Upper lobe of right lung (tissue), 1 donor: Measurements from ENCODE around the gene CLK1. TPM values are rescaled to one million over a fixed set of nuclear protein-coding genes. Genes with fewer than 3 reads are reported as not detected.
A peak's percentile ranks its signal among the peaks of the same experiment; 100 is the strongest.

ENCODE experiments used
- ATAC-seq: fragments of 200-7000 bp; cut with Tn5 transposase; one replicate; pipeline ENCODE4 v1.9.1; 2020; ENCODE audit warnings: mild to moderate bottlenecking, moderate library complexity
- DNase-seq: peaks from one replicate; pipeline ENCODE4 v3.0.0-alpha.2; 2020
- H3K27ac ChIP-seq: fragments of 200-600 bp; one replicate; pipeline ENCODE4 v1.8.0; 2022
- H3K27me3 ChIP-seq: fragments of 200-600 bp; one replicate; pipeline ENCODE4 v1.8.0; 2022; ENCODE audit warnings: mild to moderate bottlenecking
- H3K36me3 ChIP-seq: fragments of 200-600 bp; one replicate; pipeline ENCODE4 v1.8.0; 2022
- H3K4me1 ChIP-seq: fragments of 200-600 bp; one replicate; pipeline ENCODE4 v1.8.0; 2022
- H3K4me3 ChIP-seq: fragments of 200-600 bp; one replicate; pipeline ENCODE4 v1.8.0; 2022; ENCODE audit warnings: mild to moderate bottlenecking
- H3K9me3 ChIP-seq: fragments of 200-600 bp; one replicate; pipeline ENCODE4 v1.8.0; 2022
- intact Hi-C: fragments of 100-400 bp; cut with DNase I; formaldehyde crosslinking; loops from one replicate; pipeline ENCODE4 v1.11.0; 2022
- total RNA-seq: library from RNA; stranded (reverse); fragmentation: NEBNext Ultra II Directional; extraction: Animal tissue kit (Norgen Biotek cat#: 25700); gene quantifications from one replicate; pipeline ENCODE4 v1.2.1, GENCODE V29; 2021
- TF ChIP-seq, protein P1 (sequence below): fragments of 200-600 bp; IDR thresholded peaks from one replicate; pipeline ENCODE4 v1.8.0; 2022; ENCODE audit warnings: antibody characterized with exemption
- donor health status: DM: no; HTN: yes; CAD: no; lungs with severe emphysema.

The CLK1 gene
- total RNA-seq, 1 donor from 2014 or later = 108 TPM

DNA sequence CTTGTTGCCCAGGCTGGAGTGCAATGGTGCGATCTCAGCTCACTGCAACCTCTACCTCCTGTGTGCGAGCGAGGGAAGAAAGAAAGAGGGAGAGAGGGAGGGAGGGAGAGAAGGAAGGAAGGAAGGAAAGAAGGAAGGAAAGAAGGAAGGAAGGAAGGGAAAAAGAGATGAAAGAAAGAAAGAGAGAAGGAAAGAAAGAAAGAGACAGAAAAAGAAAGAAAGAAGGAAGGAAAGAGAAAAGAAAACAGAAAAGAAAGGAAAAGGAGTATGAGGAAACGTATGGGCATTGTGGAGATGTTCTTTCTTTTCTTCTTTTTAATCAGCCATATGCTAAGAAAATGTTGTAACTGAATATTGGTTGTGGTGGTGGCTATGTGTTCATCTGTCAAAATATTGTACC lies 16.5 kb downstream of the CLK1 start:
- H3K27me3 ChIP-seq = no peaks in the 10 kb centered on the region
- peaks cover 29% of the 10 kb centered on the region for H3K36me3 ChIP-seq
- ATAC-seq (no peak), DNase-seq (no peak)
- intact Hi-C loops = no loop called here
- H3K4me1 ChIP-seq = no peaks in the 10 kb centered on the region
- no peak overlapping the region for H3K4me3 ChIP-seq
- no peaks in the 10 kb centered on the region for H3K9me3 ChIP-seq
- H3K27ac ChIP-seq = no peak overlapping the region
- TF ChIP-seq, protein P1, sequence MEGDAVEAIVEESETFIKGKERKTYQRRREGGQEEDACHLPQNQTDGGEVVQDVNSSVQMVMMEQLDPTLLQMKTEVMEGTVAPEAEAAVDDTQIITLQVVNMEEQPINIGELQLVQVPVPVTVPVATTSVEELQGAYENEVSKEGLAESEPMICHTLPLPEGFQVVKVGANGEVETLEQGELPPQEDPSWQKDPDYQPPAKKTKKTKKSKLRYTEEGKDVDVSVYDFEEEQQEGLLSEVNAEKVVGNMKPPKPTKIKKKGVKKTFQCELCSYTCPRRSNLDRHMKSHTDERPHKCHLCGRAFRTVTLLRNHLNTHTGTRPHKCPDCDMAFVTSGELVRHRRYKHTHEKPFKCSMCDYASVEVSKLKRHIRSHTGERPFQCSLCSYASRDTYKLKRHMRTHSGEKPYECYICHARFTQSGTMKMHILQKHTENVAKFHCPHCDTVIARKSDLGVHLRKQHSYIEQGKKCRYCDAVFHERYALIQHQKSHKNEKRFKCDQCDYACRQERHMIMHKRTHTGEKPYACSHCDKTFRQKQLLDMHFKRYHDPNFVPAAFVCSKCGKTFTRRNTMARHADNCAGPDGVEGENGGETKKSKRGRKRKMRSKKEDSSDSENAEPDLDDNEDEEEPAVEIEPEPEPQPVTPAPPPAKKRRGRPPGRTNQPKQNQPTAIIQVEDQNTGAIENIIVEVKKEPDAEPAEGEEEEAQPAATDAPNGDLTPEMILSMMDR = no peak

- H3K36me3 ChIP-seq = peaks cover 22% of the 10 kb centered on the region
- intact Hi-C loops = no loop called here
- H3K4me1 ChIP-seq = no peaks in the 10 kb centered on the region
- DNase-seq = no peak
- no peak overlapping the region for H3K27ac ChIP-seq
- H3K27me3 ChIP-seq = no peaks in the 10 kb centered on the region
- TF ChIP-seq, protein P1 = no peak
- no peak overlapping the region for H3K4me3 ChIP-seq
- no peaks in the 10 kb centered on the region for H3K9me3 ChIP-seq
- ATAC-seq = no peak
Observed at GRCh38 chr2:200847269-200847668, 17.2 kb downstream of the CLK1 start.

- intact Hi-C loops = no loop called here
Observed at GRCh38 chr2:200845669-200846325, 18.7 kb downstream of the CLK1 start.

GRCh38 chr2:200845194-200845593 lies 19.3 kb downstream of the CLK1 start:
- Histone ChIP-seq H3K27ac (no peak overlapping the region), H3K9me3 (no peaks in the 10 kb centered on the region), H3K27me3 (no peaks in the 10 kb centered on the region), H3K4me3 (no peak overlapping the region), H3K4me1 (no peaks in the 10 kb centered on the region), H3K36me3 (peaks cover 1% of the 10 kb centered on the region)
- ATAC-seq (peak; percentile 22), DNase-seq (no peak)
- intact Hi-C loops = no loop called here
- TF ChIP-seq, protein P1 = no peak

More at GRCh38 chr2:200845669-200846325, 18.7 kb downstream of the CLK1 start:
- H3K4me3 ChIP-seq = no peak overlapping the region
- DNase-seq (no peak), ATAC-seq (peak; percentile 25)
- no peaks in the 10 kb centered on the region for H3K9me3 ChIP-seq
- no peaks in the 10 kb centered on the region for H3K4me1 ChIP-seq
- peaks cover 7% of the 10 kb centered on the region for H3K36me3 ChIP-seq
- H3K27ac ChIP-seq = no peak overlapping the region
- TF ChIP-seq, protein P1 = no peak
- no peaks in the 10 kb centered on the region for H3K27me3 ChIP-seq

GRCh38 chr2:200843993-200844948 lies 20.2 kb downstream of the CLK1 start:
- Histone ChIP-seq H3K36me3 (no peaks in the 10 kb centered on the region), H3K27me3 (no peaks in the 10 kb centered on the region), H3K4me1 (no peaks in the 10 kb centered on the region), H3K4me3 (no peak overlapping the region), H3K27ac (no peak overlapping the region), H3K9me3 (no peaks in the 10 kb centered on the region)
- DNase-seq = no peak
- TF ChIP-seq, protein P1 = no peak
- intact Hi-C loops = no loop called here
- ATAC-seq = peak; percentile 23
